ENCODE measurements around the gene PDZRN3.

DNA sequence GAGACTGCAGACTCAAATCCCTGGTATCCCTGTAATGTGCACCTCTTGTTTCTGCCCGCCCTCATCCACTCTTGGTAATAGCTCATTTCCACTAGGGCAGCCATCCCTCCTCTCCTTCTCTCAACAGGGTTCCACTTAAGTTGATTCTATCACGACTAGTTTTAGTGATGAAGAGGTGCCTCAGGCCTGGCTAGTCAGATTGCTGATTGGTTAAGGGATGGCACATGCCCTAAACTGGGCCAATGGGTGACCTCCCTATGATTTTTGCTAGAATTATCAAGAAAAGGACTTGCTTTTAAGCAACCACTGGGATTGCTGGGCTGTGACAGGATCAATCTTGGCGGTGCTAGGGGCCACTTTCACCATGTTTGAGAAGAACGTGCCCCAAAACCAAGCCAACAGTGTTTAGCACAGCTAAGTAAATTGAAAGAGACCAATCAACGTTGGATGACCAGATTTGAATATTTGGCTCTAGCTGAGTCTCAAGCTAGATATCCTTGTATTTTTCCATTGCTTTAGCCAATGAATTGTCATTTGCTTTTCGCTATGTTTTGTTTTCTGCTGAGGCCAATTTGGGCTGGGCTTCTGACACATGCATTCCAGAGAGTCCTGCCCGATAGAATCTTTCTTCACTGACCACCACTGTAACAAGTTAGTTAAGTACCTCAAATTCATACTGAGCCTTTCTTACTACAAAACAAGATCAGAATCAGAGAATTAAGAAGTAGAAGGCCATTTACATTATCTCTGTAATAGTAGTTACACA is 131.0 kb downstream of the PDZRN3 start:
- no peak for TF ChIP-seq POLR2A (IDR thresholded peaks at IDR 0.05)
- TF ChIP-seq, protein P1, sequence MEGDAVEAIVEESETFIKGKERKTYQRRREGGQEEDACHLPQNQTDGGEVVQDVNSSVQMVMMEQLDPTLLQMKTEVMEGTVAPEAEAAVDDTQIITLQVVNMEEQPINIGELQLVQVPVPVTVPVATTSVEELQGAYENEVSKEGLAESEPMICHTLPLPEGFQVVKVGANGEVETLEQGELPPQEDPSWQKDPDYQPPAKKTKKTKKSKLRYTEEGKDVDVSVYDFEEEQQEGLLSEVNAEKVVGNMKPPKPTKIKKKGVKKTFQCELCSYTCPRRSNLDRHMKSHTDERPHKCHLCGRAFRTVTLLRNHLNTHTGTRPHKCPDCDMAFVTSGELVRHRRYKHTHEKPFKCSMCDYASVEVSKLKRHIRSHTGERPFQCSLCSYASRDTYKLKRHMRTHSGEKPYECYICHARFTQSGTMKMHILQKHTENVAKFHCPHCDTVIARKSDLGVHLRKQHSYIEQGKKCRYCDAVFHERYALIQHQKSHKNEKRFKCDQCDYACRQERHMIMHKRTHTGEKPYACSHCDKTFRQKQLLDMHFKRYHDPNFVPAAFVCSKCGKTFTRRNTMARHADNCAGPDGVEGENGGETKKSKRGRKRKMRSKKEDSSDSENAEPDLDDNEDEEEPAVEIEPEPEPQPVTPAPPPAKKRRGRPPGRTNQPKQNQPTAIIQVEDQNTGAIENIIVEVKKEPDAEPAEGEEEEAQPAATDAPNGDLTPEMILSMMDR (IDR thresholded peaks at IDR 0.05 in 8 of 11, conservative IDR thresholded peaks at IDR 0.05 in 3 of 11), result no peak
